Neuron (in vitro differentiated cells): ENCODE data around the gene USH1C.

ENCODE experiments used
- H2AFZ ChIP-seq: one replicate; pipeline ENCODE4 v1.6.1; 2013; ENCODE audit warnings: low read depth, mild to moderate bottlenecking, inconsistent platforms, low read length, moderate library complexity
- H3K27me3 ChIP-seq: one replicate; pipeline ENCODE4 v1.6.1; 2013; ENCODE audit warnings: low read length; ENCODE audit not compliant: insufficient read depth
- H3K36me3 ChIP-seq: one replicate; pipeline ENCODE4 v1.6.1; 2013; ENCODE audit warnings: low read length; ENCODE audit not compliant: insufficient read depth
- H3K4me1 ChIP-seq: one replicate; pipeline ENCODE4 v1.6.1; 2013; ENCODE audit warnings: low read length; ENCODE audit not compliant: insufficient read depth
- H3K4me3 ChIP-seq: 2 replicates; pipeline ENCODE4 v1.5.1; 2013; ENCODE audit warnings: mild to moderate bottlenecking, low read length, moderate library complexity
- H3K9me3 ChIP-seq: one replicate; pipeline ENCODE4 v1.6.1; 2013; ENCODE audit warnings: low read length

The USH1C gene

DNA sequence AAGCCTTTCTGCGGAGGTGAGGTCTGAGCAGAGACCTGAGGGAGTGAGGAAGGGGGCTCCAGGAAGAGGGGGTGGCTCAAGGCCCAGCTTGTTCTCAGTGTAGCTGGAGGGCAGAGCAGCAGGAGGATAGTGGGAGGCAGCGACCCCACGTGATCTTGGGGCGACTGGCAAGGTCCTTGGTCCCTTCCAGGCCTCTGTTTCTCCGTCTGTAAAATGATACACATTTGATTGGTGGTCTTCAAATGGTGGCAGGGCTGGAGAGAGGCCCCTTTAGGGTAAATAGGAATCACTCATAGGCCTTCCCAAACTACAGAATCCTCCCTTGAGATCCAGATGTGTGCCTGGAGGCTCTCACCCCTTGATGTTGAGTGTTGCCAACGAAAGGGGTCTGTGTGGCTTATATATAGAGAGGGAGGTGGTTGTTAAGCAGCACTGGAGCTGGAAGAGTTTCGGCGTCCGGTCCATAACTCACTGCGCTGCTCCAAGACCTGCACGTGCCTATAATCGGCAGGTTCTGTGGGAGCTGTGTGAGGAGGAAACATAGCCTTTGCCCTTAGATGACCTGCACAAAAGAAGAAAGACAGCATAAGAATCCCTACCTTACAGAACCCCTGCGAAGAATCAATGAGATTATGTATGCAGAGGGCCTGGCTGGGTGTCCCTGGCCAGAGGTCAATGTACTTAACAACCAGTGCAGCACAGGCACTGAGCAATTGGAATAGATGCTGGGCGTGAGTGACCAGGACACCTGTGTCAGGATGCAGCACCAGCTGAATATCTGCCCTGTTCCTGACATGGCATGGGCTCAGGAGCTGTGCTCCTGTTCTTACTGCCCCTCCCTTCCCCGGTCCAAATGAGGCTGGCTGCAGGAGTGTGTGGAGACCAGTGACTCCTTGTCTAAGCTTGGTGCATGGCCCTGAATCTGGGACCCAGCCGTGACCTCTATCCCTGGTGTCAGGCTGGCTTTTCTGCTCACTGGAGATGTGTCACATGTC lies 31.5 kb upstream of the USH1C start:
- Histone ChIP-seq H3K36me3 (no peaks in the 10 kb centered on the region), H3K9me3 (no peaks in the 10 kb centered on the region), H2AFZ (no peak overlapping the region), H3K4me3 (no peak overlapping the region), H3K27me3 (peaks cover 13% of the 10 kb centered on the region), H3K4me1 (no peaks in the 10 kb centered on the region)

DNA sequence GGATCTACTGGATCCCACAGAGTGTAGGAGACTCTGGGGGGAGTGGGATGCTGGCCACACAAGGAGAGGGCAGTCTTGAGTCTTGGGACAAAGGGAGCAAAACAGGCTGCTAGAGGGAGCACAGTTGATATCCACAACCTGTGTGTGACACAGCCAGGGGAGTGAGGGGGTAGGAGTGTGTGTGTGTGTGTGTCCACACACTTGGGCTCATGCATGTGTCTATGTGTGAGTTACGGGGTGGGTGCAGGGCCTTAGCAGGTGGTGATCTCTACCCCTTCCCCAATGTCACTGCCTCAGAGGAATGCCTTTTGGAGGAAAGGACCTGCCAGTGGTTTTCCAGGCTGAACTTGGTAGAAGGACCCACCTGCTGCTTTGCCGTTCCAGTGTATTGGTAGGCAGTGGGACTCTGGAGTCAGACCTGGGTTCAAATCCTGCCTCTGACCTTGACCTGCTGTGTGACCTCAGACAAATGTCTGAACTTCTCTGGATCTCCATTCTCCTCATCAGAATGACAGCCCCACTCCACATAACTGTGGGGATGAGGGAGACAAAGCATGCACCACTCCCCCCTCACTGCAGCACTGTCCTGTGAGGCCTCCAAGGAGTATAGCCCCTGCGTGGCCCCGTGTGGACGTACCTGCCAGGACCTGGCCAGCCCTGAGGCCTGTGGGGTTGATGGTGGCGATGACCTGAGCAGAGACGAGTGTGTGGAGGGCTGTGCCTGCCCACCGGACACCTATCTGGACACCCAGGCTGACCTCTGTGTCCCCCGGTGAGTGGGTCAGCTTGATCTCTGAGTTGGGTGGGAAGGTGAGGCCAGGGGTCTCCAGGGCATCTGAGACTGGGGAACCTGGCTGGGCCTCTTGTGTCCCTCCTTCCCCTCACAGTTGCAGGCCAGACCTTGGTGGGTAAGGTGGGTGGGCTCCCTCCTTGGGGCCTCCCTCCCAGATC lies 30.2 kb upstream of the USH1C start:
- H3K4me1 ChIP-seq: no peaks in the 10 kb centered on the region
- H3K4me3 ChIP-seq: no peak overlapping the region
- no peaks in the 10 kb centered on the region for H3K9me3 ChIP-seq
- H2AFZ ChIP-seq: no peak overlapping the region
- no peaks in the 10 kb centered on the region for H3K36me3 ChIP-seq
- H3K27me3 ChIP-seq: peaks cover 13% of the 10 kb centered on the region

DNA sequence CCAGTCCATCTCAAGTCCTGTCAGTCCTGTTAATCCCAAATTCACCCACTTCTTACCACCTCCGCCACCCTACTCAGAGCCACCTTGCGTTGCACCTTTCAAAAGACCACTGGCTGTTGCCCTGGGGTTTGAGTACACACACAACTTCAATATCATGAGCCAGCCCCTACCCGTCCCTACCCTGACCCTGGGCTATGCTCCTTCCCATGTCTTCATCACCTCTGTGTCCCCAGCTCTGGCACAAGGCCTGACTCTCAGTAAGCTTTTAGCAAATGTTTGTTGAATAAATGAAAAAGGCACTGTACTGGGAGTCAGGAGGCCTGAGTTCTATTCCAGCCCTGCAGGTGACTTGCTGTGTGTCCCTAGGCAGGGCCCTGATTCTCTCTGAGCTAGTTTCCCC lies 29.3 kb upstream of the USH1C start:
- Histone ChIP-seq H3K27me3 (peaks cover 13% of the 10 kb centered on the region), H3K4me1 (no peaks in the 10 kb centered on the region), H3K4me3 (no peak overlapping the region)

DNA sequence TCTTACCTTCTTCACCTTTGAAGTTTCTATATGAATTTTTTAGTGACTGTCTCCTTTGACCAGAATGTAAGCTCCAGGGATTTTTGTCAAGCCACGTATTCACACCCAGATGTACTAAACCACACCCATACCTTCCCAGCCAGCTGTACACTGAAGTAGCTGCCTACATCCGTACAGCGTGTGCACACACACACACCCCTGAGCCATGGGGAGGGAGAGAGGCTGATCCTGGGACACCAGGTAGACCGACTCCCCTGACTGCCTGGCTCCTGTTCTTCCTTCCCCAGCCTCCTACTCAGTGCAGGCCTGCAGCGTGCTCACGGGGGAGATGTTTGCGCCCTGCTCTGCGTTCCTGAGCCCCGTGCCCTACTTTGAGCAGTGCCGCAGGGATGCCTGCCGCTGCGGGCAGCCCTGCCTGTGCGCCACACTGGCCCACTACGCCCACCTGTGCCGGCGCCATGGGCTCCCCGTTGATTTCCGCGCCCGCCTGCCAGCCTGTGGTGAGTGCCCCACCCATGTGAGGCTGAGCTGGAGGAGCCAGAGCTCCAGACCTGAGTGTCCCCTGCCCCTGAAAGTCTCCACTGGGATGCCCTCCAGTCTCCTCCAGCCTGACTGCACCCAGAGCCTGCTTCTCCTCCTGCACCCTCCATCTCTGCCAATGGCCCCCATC lies 28.7 kb upstream of the USH1C start:
- Histone ChIP-seq H3K4me3 (no peak overlapping the region), H3K9me3 (no peaks in the 10 kb centered on the region), H3K27me3 (peaks cover 13% of the 10 kb centered on the region), H3K36me3 (no peaks in the 10 kb centered on the region), H3K4me1 (no peaks in the 10 kb centered on the region), H2AFZ (no peak overlapping the region)

More for the DNA sequence above, 29.3 kb upstream of the USH1C start:
- Histone ChIP-seq H3K36me3 (no peaks in the 10 kb centered on the region), H2AFZ (no peak overlapping the region), H3K9me3 (no peaks in the 10 kb centered on the region)

DNA sequence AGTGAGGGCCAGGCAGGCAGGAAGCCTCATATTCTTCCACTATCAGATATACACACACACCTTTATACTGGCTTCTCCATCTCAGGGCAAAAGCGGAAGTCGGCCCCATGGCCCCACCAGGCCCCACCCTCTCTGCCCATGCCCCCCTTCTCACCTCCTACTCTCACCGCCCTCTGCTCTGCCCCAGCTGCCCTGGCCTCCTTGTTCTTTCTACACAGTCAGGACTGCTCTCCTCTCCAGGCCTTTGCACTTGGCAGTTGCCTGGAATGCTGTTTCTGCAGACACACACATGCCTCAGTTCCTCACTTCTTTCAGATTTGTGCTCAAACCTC lies 28.1 kb upstream of the USH1C start:
- H2AFZ ChIP-seq: no peak overlapping the region
- H3K36me3 ChIP-seq: no peaks in the 10 kb centered on the region
- H3K4me3 ChIP-seq: no peak overlapping the region
- H3K27me3 ChIP-seq: peaks cover 13% of the 10 kb centered on the region
- no peaks in the 10 kb centered on the region for H3K4me1 ChIP-seq
- H3K9me3 ChIP-seq: no peaks in the 10 kb centered on the region

DNA sequence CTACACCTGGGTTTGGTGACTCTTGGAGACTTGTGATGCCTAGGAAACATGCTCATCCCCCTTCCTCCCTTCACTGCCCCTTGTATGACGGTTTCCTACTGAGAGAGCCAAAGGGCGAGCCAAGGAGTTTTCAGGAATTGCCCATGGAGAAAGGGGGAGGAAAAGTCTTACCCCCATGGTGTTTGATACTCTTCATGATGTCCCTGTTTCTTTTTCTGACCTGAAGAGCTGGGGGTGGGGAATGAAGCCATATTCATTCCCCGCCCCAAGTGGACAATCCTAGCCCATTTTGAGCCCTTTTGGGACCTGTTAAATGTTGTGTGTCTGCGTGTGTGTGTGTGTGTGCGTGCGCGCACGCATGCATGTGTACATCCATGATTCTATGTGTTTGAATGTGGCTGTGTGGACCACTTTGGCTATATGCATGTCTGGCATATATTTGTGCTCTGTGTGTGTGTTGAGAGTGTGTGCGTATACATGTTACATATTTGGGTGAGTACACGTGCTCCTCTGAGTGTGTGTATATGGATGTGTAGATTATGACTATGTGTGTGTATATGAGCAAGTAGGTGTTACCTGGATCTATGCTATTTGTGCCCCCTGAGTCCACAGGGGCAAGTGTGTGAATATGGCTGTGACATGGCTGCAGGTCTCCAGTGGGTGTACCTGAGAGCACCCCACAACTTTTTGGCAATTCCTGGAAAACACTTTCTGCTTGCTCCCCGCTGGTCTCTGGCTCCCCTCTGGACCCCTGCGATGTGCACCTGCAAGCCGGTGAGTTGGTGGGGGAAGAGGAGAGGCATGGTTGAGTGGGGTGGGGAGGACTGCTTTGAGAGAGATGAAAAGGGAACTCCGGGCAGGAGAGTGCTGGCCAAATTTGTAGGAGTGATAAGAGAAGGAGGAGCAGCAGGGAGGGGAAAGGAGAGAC lies 27.5 kb upstream of the USH1C start:
- Histone ChIP-seq H3K36me3 (no peaks in the 10 kb centered on the region), H3K4me1 (no peaks in the 10 kb centered on the region), H3K9me3 (no peaks in the 10 kb centered on the region), H2AFZ (no peak overlapping the region), H3K4me3 (no peak overlapping the region), H3K27me3 (peaks cover 13% of the 10 kb centered on the region)

DNA sequence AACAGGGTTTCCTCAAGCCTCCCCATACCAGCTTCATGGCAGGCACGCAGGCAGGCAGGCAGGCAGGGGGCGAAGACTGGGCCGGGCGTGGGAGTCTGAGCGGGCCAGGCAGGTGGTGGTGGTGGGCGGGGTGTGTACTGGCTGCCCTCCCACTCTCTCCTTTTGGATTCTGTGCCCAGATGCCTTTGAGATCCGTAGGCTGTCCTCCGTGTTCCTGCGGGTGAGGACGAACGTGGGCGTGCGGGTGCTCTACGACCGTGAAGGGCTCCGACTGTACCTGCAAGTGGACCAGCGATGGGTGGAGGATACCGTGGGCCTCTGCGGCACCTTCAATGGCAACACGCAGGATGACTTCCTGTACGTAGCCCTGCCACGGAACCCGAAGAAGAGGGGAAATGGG lies 25.8 kb upstream of the USH1C start:
- Histone ChIP-seq H3K9me3 (no peaks in the 10 kb centered on the region), H2AFZ (no peak overlapping the region), H3K36me3 (no peaks in the 10 kb centered on the region), H3K4me1 (no peaks in the 10 kb centered on the region), H3K4me3 (no peak overlapping the region), H3K27me3 (peaks cover 13% of the 10 kb centered on the region)

DNA sequence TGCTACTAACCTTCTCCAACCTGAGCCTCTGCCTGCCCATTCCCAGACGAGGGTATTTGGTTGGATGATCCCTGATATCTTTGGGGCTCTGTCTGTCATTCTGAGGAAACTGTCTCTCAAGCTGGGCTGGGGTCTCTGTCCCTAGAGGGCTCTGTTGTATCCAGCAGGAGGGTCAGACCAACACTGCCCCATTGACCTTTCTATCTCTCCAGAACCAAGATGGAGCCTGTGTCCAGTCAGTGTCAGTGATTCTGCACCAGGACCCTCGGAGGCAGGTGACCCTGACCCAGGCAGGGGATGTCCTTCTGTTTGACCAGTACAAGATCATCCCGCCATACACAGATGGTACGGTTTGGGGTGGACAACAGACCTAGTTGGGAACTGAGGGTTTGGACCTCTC lies 24.7 kb upstream of the USH1C start:
- H2AFZ ChIP-seq: no peak overlapping the region
- H3K4me1 ChIP-seq: no peaks in the 10 kb centered on the region
- H3K36me3 ChIP-seq: no peaks in the 10 kb centered on the region
- H3K27me3 ChIP-seq: peaks cover 13% of the 10 kb centered on the region
- H3K4me3 ChIP-seq: no peak overlapping the region
- H3K9me3 ChIP-seq: no peaks in the 10 kb centered on the region

DNA sequence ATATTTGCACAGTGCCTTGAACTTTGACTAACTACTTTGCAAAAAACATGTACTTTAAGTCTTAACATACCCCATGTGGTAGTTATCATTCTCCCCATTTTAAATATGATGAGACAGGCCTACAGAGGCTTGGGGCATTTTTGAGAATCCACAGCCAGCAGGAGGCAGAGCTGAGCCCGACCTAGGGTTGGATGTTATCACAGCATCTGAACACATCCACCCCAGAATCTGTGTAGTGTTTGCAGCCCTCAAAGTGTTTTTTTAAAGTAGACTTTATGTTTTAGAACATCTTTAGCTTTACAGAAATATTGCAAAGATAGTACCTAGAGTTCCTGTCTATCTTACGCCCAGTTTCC lies 20.4 kb upstream of the USH1C start:
- H3K36me3 ChIP-seq: no peaks in the 10 kb centered on the region
- no peak overlapping the region for H2AFZ ChIP-seq
- no peaks in the 10 kb centered on the region for H3K4me1 ChIP-seq
- H3K9me3 ChIP-seq: no peaks in the 10 kb centered on the region
- no peak overlapping the region for H3K4me3 ChIP-seq
- no peaks in the 10 kb centered on the region for H3K27me3 ChIP-seq

DNA sequence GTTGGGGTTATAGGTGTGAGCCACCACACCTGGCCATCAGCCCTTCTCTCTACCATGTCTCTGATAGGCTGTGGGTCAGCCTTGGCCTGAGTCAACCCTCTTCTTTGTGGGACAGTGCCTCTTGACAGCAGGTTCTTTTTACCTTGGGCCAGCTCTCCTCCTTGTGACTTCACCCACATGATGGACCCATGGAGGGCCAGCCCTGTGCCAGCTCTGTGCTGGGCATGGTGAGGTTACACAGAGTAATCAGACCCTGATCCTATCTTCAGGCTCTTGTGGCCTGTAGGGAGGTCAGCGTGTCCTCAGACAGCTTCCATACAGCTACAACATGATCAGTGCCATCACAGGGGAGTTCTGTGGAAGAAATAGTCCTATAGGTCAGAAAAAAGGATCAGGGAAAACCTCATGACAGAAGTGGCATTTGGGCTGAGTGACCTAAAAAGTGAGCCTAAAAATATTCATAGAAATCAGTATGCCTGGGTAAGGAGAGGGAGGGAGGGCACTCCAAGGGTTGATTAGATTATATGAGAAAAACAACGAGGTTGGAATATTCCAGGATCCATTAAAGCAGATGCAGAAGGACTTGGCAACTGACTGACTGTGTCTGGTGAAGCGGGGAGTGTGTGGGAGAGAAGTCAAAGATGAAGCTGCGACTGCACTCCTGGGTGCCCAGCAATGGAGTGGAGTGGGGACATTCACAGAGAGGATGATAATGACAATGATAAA lies 19.9 kb upstream of the USH1C start:
- Histone ChIP-seq H3K27me3 (no peaks in the 10 kb centered on the region), H2AFZ (no peak overlapping the region), H3K4me3 (no peak overlapping the region), H3K4me1 (no peaks in the 10 kb centered on the region), H3K36me3 (no peaks in the 10 kb centered on the region), H3K9me3 (no peaks in the 10 kb centered on the region)

DNA sequence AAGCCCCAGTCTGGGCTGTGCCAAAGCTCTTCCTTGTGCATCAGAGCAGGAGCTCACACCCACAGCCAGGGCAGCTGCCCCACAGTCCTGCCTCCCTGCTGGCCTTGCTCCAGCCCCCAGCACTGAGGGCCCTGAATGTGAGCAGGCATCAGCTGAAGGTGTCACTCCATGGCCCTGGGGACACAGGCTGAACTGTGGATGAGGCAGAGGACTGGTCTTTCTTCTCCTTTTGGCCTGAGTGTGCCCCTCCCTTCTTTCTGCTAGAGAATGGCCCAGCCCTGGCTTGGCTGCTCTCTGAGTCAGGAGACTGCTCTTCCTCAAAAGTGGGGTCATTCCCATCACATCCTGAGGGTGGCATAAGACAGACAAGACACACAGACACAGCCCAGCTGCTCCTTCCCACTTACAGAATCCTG lies 19.0 kb upstream of the USH1C start:
- no peaks in the 10 kb centered on the region for H3K27me3 ChIP-seq
- H3K9me3 ChIP-seq: no peaks in the 10 kb centered on the region
- no peaks in the 10 kb centered on the region for H3K4me1 ChIP-seq
- no peaks in the 10 kb centered on the region for H3K36me3 ChIP-seq
- no peak overlapping the region for H2AFZ ChIP-seq
- H3K4me3 ChIP-seq: no peak overlapping the region

DNA sequence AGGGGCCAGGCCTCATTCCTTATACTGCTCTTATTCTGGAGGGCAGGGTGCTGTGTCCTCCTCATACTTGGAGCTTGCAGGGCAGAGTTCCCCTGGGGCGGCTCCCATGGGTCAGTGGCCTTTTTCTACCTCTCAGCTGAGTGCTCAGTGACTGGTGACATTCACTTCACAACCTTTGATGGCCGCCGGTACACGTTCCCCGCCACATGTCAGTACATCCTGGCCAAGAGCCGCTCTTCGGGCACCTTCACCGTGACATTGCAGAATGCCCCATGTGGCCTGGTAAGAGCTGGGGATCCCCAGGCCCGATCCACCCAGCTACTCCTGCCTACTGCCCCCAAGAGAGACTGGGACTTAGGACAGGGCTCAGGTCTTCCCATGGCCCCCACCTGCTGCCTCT lies 17.3 kb upstream of the USH1C start:
- Histone ChIP-seq H2AFZ (no peak overlapping the region), H3K9me3 (no peaks in the 10 kb centered on the region), H3K4me3 (no peak overlapping the region), H3K36me3 (no peaks in the 10 kb centered on the region), H3K4me1 (no peaks in the 10 kb centered on the region), H3K27me3 (no peaks in the 10 kb centered on the region)
